Gastroesophageal sphincter (tissue), 3 donors: Measurements from ENCODE around the gene CTNNA1.
"Not testable (repeated sequence)": the region's sequence is repeated elsewhere in the genome, so short reads cannot be mapped to it uniquely, and the experiment has no call there.

Experiments used
- POLR2AphosphoS5 ChIP-seq: sonication (generic); formaldehyde crosslinking; IDR thresholded peaks from one replicate; pipeline ENCODE4 v1.6.1; 2017; ENCODE audit warnings: antibody characterized with exemption
- TF ChIP-seq, protein P1 (sequence below), 4 experiments: fragments of 200-600 bp in 2 of 4; fragments of 450-650 bp in 2 of 4; sonication (generic) in 1 of 4; IDR thresholded peaks; one replicate each; pipeline ENCODE4 v1.5.1; 2017 to 2019; ENCODE audit warnings: antibody characterized with exemption in 4 of 4, mild to moderate bottlenecking in 2 of 4, moderate library complexity in 2 of 4

DNA sequence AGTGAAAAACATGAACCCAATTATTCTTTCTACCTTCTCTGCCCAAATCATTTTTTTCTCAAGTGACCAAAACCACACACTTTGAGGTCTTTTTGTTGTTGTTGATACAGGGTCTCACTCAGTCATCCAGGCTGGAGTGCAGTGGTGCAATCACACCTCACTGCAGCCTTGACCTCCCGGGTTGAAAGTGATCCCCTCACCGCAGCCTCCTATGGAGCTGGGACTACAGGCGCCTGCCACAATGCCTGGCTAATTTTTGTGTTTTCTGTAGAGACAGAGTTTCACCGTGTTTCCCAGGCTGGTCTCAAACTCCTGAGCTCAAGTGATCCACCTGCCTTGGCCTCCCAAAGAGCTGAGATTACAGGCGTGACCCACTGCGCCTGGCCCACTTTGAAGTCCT lies 8.4 kb downstream of the CTNNA1 start:
- TF ChIP-seq, protein P1, sequence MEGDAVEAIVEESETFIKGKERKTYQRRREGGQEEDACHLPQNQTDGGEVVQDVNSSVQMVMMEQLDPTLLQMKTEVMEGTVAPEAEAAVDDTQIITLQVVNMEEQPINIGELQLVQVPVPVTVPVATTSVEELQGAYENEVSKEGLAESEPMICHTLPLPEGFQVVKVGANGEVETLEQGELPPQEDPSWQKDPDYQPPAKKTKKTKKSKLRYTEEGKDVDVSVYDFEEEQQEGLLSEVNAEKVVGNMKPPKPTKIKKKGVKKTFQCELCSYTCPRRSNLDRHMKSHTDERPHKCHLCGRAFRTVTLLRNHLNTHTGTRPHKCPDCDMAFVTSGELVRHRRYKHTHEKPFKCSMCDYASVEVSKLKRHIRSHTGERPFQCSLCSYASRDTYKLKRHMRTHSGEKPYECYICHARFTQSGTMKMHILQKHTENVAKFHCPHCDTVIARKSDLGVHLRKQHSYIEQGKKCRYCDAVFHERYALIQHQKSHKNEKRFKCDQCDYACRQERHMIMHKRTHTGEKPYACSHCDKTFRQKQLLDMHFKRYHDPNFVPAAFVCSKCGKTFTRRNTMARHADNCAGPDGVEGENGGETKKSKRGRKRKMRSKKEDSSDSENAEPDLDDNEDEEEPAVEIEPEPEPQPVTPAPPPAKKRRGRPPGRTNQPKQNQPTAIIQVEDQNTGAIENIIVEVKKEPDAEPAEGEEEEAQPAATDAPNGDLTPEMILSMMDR (IDR thresholded peaks at IDR 0.05), result not testable (repeated sequence)
- TF ChIP-seq POLR2AphosphoS5, result not testable (repeated sequence)
